ENCODE data around the gene PIP5K1B.

GRCh38 chr9:68755051-68755450, 50.0 kb downstream of the PIP5K1B start:
- TF ChIP-seq, protein P1, sequence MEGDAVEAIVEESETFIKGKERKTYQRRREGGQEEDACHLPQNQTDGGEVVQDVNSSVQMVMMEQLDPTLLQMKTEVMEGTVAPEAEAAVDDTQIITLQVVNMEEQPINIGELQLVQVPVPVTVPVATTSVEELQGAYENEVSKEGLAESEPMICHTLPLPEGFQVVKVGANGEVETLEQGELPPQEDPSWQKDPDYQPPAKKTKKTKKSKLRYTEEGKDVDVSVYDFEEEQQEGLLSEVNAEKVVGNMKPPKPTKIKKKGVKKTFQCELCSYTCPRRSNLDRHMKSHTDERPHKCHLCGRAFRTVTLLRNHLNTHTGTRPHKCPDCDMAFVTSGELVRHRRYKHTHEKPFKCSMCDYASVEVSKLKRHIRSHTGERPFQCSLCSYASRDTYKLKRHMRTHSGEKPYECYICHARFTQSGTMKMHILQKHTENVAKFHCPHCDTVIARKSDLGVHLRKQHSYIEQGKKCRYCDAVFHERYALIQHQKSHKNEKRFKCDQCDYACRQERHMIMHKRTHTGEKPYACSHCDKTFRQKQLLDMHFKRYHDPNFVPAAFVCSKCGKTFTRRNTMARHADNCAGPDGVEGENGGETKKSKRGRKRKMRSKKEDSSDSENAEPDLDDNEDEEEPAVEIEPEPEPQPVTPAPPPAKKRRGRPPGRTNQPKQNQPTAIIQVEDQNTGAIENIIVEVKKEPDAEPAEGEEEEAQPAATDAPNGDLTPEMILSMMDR (conservative IDR thresholded peaks at IDR 0.05 in 1 of 2, IDR thresholded peaks at IDR 0.05 in 1 of 2; ENCODE audit: extremely low read depth in 1 of 2, insufficient read depth in 1 of 2, low read depth in 1 of 2, low read length in 2 of 2), result no peak
- TF ChIP-seq EZH2 (IDR thresholded peaks at IDR 0.05; ENCODE audit: borderline replicate concordance, low read length), result no peak

Data from mammary epithelial cell (primary cell).